ENCODE data around the gene MRRF.

MRRF gene

GRCh38 chr9:122264360-122265148 lies at the start of gene MRRF, which contains the start of gene RBM18:
TSS of gene MRRF (plus strand) at chr9:122264882. CDS start at chr9:122270892, 6,010 bp downstream.
TSS of gene RBM18 (minus strand) at chr9:122264840. CDS start at chr9:122261492, 3,348 bp downstream.
- Mint-ChIP-seq H3K36me3 (ENCODE audit: low read depth) (peaks cover 82% of the 10 kb centered on the region), H3K4me1 (ENCODE audit: low read depth) (peaks cover 52% of the 10 kb centered on the region), H3K27ac (peak within 1 kb of the TSS; percentile 100), H3K27me3 (no peaks in the 10 kb centered on the region), H3K4me3 (peak within 1 kb of the TSS; percentile 99), H3K9me3 (no peaks in the 10 kb centered on the region)
- DNase-seq, result peak; percentile 96

- no peak overlapping the region for H3K27ac Mint-ChIP-seq
- no peak for DNase-seq
- no peaks in the 10 kb centered on the region for H3K36me3 Mint-ChIP-seq (ENCODE audit: low read depth)
- H3K4me3 Mint-ChIP-seq, result no peak overlapping the region
- H3K9me3 Mint-ChIP-seq, result no peaks in the 10 kb centered on the region
- H3K4me1 Mint-ChIP-seq (ENCODE audit: low read depth), result peaks cover 39% of the 10 kb centered on the region
- H3K27me3 Mint-ChIP-seq, result peaks cover 95% of the 10 kb centered on the region
These were observed 49.0 kb upstream of the MRRF start for GRCh38 chr9:122215663-122216062.

GRCh38 chr9:122216138-122216797 lies 48.4 kb upstream of the MRRF start:
- DNase-seq, result no peak
- H3K4me3 Mint-ChIP-seq, result no peak overlapping the region
- H3K36me3 Mint-ChIP-seq (ENCODE audit: low read depth), result no peaks in the 10 kb centered on the region
- no peak overlapping the region for H3K27ac Mint-ChIP-seq
- H3K27me3 Mint-ChIP-seq, result peaks cover 94% of the 10 kb centered on the region
- H3K4me1 Mint-ChIP-seq (ENCODE audit: low read depth), result peaks cover 39% of the 10 kb centered on the region
- no peaks in the 10 kb centered on the region for H3K9me3 Mint-ChIP-seq

- Mint-ChIP-seq H3K4me1 (ENCODE audit: low read depth) (peaks cover 39% of the 10 kb centered on the region), H3K36me3 (ENCODE audit: low read depth) (no peaks in the 10 kb centered on the region), H3K27ac (no peak overlapping the region), H3K9me3 (no peaks in the 10 kb centered on the region), H3K27me3 (peaks cover 94% of the 10 kb centered on the region), H3K4me3 (no peak overlapping the region)
- no peak for DNase-seq
These were observed 47.8 kb upstream of the MRRF start for GRCh38 chr9:122216798-122217418.

- Mint-ChIP-seq H3K4me1 (ENCODE audit: low read depth) (peaks cover 39% of the 10 kb centered on the region), H3K36me3 (ENCODE audit: low read depth) (no peaks in the 10 kb centered on the region), H3K4me3 (no peak overlapping the region), H3K9me3 (no peaks in the 10 kb centered on the region), H3K27ac (no peak overlapping the region), H3K27me3 (peaks cover 94% of the 10 kb centered on the region)
- no peak for DNase-seq
These were observed 47.0 kb upstream of the MRRF start for GRCh38 chr9:122217640-122218039.

GRCh38 chr9:122218071-122218934 lies 46.4 kb upstream of the MRRF start:
- H3K27me3 Mint-ChIP-seq, result peaks cover 94% of the 10 kb centered on the region
- H3K4me3 Mint-ChIP-seq, result peak overlapping the region; percentile 62
- no peaks in the 10 kb centered on the region for H3K36me3 Mint-ChIP-seq (ENCODE audit: low read depth)
- H3K4me1 Mint-ChIP-seq (ENCODE audit: low read depth), result peaks cover 39% of the 10 kb centered on the region
- H3K27ac Mint-ChIP-seq, result no peak overlapping the region
- H3K9me3 Mint-ChIP-seq, result no peaks in the 10 kb centered on the region
- DNase-seq, result no peak

GRCh38 chr9:122218935-122219855 lies 45.5 kb upstream of the MRRF start:
- Mint-ChIP-seq H3K9me3 (no peaks in the 10 kb centered on the region), H3K36me3 (ENCODE audit: low read depth) (no peaks in the 10 kb centered on the region), H3K27me3 (peaks cover 95% of the 10 kb centered on the region), H3K4me3 (peak overlapping the region; percentile 62), H3K4me1 (ENCODE audit: low read depth) (peaks cover 36% of the 10 kb centered on the region), H3K27ac (no peak overlapping the region)
- DNase-seq, result no peak

GRCh38 chr9:122219856-122220672 lies 44.6 kb upstream of the MRRF start:
- H3K27me3 Mint-ChIP-seq, result peaks cover 94% of the 10 kb centered on the region
- H3K9me3 Mint-ChIP-seq, result no peaks in the 10 kb centered on the region
- H3K4me3 Mint-ChIP-seq, result peak overlapping the region; percentile 62
- H3K36me3 Mint-ChIP-seq (ENCODE audit: low read depth), result no peaks in the 10 kb centered on the region
- peaks cover 33% of the 10 kb centered on the region for H3K4me1 Mint-ChIP-seq (ENCODE audit: low read depth)
- H3K27ac Mint-ChIP-seq, result no peak overlapping the region
- DNase-seq, result no peak

GRCh38 chr9:122220673-122221182 lies 44.0 kb upstream of the MRRF start:
- Mint-ChIP-seq H3K36me3 (ENCODE audit: low read depth) (no peaks in the 10 kb centered on the region), H3K27me3 (peaks cover 94% of the 10 kb centered on the region), H3K9me3 (no peaks in the 10 kb centered on the region), H3K4me1 (ENCODE audit: low read depth) (peaks cover 33% of the 10 kb centered on the region), H3K27ac (no peak overlapping the region), H3K4me3 (no peak overlapping the region)
- no peak for DNase-seq

- DNase-seq, result no peak
- Mint-ChIP-seq H3K9me3 (no peaks in the 10 kb centered on the region), H3K27me3 (peaks cover 92% of the 10 kb centered on the region), H3K4me1 (ENCODE audit: low read depth) (peaks cover 33% of the 10 kb centered on the region), H3K4me3 (no peak overlapping the region), H3K27ac (no peak overlapping the region), H3K36me3 (ENCODE audit: low read depth) (no peaks in the 10 kb centered on the region)
These were observed 43.4 kb upstream of the MRRF start for GRCh38 chr9:122221183-122221811.

- no peak for DNase-seq
- no peak overlapping the region for H3K4me3 Mint-ChIP-seq
- no peaks in the 10 kb centered on the region for H3K9me3 Mint-ChIP-seq
- H3K27me3 Mint-ChIP-seq, result peaks cover 90% of the 10 kb centered on the region
- H3K27ac Mint-ChIP-seq, result no peak overlapping the region
- peaks cover 34% of the 10 kb centered on the region for H3K4me1 Mint-ChIP-seq (ENCODE audit: low read depth)
- no peaks in the 10 kb centered on the region for H3K36me3 Mint-ChIP-seq (ENCODE audit: low read depth)
These were observed 41.9 kb upstream of the MRRF start for GRCh38 chr9:122222791-122223190.

GRCh38 chr9:122223435-122223834 lies 41.2 kb upstream of the MRRF start:
- Mint-ChIP-seq H3K9me3 (no peaks in the 10 kb centered on the region), H3K27me3 (peaks cover 87% of the 10 kb centered on the region), H3K27ac (no peak overlapping the region), H3K4me3 (no peak overlapping the region), H3K36me3 (ENCODE audit: low read depth) (no peaks in the 10 kb centered on the region), H3K4me1 (ENCODE audit: low read depth) (peaks cover 27% of the 10 kb centered on the region)
- no peak for DNase-seq

Measured in activated T-cell treated with anti-CD3 and anti-CD28 coated beads, Interleukin-2, amount 50 U/mL, for 24 hours (primary cell).